Breast epithelium (tissue), 4 donors: ENCODE data around the gene CCDC116. TPM values are rescaled to one million over a fixed set of nuclear protein-coding genes. Genes with fewer than 3 reads are reported as not detected.
A peak's percentile ranks its signal among the peaks of the same experiment; 100 is the strongest.

Experiments
- DNase-seq, 2 donors: peaks; one replicate each; pipeline ENCODE4 v3.0.0-alpha.2; 2019; ENCODE audit warnings: low spot score in 2 of 2
- H3K27ac ChIP-seq, 2 donors: fragments of 200-600 bp; sonication (generic) in 1 of 2; one replicate each; pipeline ENCODE4 v1.5.1; 2016 to 2019; ENCODE audit warnings: mild to moderate bottlenecking in 1 of 2
- H3K27me3 ChIP-seq, 2 donors: fragments of 200-600 bp; sonication (generic) in 1 of 2; one replicate each; pipeline versions ENCODE4 v1.5.1 to v1.6.0; 2017 to 2019; ENCODE audit warnings: control low read depth in 1 of 2, mild to moderate bottlenecking in 1 of 2
- H3K36me3 ChIP-seq: fragments of 200-600 bp; one replicate; pipeline ENCODE4 v1.5.1; 2019
- H3K4me1 ChIP-seq, 2 donors: fragments of 200-600 bp; sonication (generic); one replicate each; pipeline ENCODE4 v1.5.1; 2016 to 2019; ENCODE audit warnings: control low read depth in 1 of 2
- H3K4me3 ChIP-seq, 3 donors: fragments of 200-600 bp; sonication (generic); 1 replicate in 2 of 3; 2 replicates in 1 of 3; pipeline ENCODE4 v1.5.1; 2016 to 2019; ENCODE audit warnings: mild to moderate bottlenecking in 3 of 3, moderate library complexity in 2 of 3
- H3K9me3 ChIP-seq, 2 donors: fragments of 200-600 bp; sonication (generic) in 1 of 2; one replicate each; pipeline ENCODE4 v1.5.1; 2016 to 2019; ENCODE audit warnings: control low read depth in 1 of 2
- CTCF ChIP-seq, 3 donors: fragments of 450-650 bp; IDR thresholded peaks; one replicate each; pipeline ENCODE4 v1.5.1; 2016 to 2017; ENCODE audit warnings: antibody characterized with exemption in 3 of 3, mild to moderate bottlenecking in 3 of 3, moderate library complexity in 3 of 3
- POLR2A ChIP-seq: fragments of 450-650 bp; IDR thresholded peaks from one replicate; pipeline ENCODE4 v1.6.1; 2016; ENCODE audit warnings: antibody characterized with exemption, mild to moderate bottlenecking, moderate library complexity
- POLR2AphosphoS5 ChIP-seq, 3 donors: sonication (generic); formaldehyde crosslinking; IDR thresholded peaks; one replicate each; pipeline ENCODE4 v1.6.1; 2017; ENCODE audit warnings: antibody characterized with exemption in 3 of 3
- intact Hi-C: fragments of 100-400 bp; cut with DNase I; formaldehyde crosslinking; loops from one replicate; pipeline ENCODE4 v1.15.1; 2023; ENCODE audit warnings: low total_unique reads
- total RNA-seq, 3 donors: library from RNA; depleted of rRNA; stranded (reverse); fragments of >200 nt; gene quantifications; one replicate each; pipeline ENCODE4 v1.1.0, GENCODE V29; 2016

CCDC116 gene
- total RNA-seq, 3 donors from 2014 or later: 0.15 to 0.33 TPM; not detected in 1

- Histone ChIP-seq H3K4me1 (peaks cover 0 to 7% of the 10 kb centered on the region in 2 donors), H3K27ac (no peak overlapping the region), H3K4me3 (peak overlapping the region; percentile 50 to 91 (median 58)), H3K36me3 (no peaks in the 10 kb centered on the region), H3K9me3 (no peaks in the 10 kb centered on the region), H3K27me3 (no peaks in the 10 kb centered on the region)
- intact Hi-C loops: no loop called here
- DNase-seq: no peak
- TF ChIP-seq CTCF (IDR thresholded peaks at IDR 0.05) (no peak), POLR2AphosphoS5 (IDR thresholded peaks at IDR 0.05) (no peak), POLR2A (no peak)
Observed at GRCh38 chr22:21651521-21652009, 19.0 kb downstream of the CCDC116 start.

- Histone ChIP-seq H3K36me3 (no peaks in the 10 kb centered on the region), H3K4me3 (peak overlapping the region; percentile 50 to 91 (median 58)), H3K9me3 (no peaks in the 10 kb centered on the region), H3K27me3 (no peaks in the 10 kb centered on the region), H3K27ac (no peak overlapping the region), H3K4me1 (peaks cover 0 to 7% of the 10 kb centered on the region in 2 donors)
- intact Hi-C loops: no loop called here
- DNase-seq: peak; percentile 85 to 89
- TF ChIP-seq CTCF (IDR thresholded peaks at IDR 0.05) (no peak), POLR2AphosphoS5 (IDR thresholded peaks at IDR 0.05) (peak in 1 of 3 donors; percentile 19)
Observed at GRCh38 chr22:21652010-21652546, 19.5 kb downstream of the CCDC116 start.

- Histone ChIP-seq H3K4me1 (peaks cover 0 to 7% of the 10 kb centered on the region in 2 donors), H3K27ac (no peak overlapping the region), H3K27me3 (no peaks in the 10 kb centered on the region), H3K9me3 (no peaks in the 10 kb centered on the region), H3K4me3 (peak overlapping the region; percentile 50 to 91 (median 58)), H3K36me3 (no peaks in the 10 kb centered on the region)
- intact Hi-C loops: no loop called here
- TF ChIP-seq CTCF (IDR thresholded peaks at IDR 0.05) (no peak), POLR2A (no peak)
- DNase-seq: no peak
Observed at GRCh38 chr22:21652547-21653545, 20.3 kb downstream of the CCDC116 start.

GRCh38 chr22:21657020-21657359 is 24.4 kb downstream of the CCDC116 start:
- H3K36me3 ChIP-seq: no peaks in the 10 kb centered on the region
- TF ChIP-seq POLR2A (no peak), POLR2AphosphoS5 (IDR thresholded peaks at IDR 0.05) (no peak), CTCF (IDR thresholded peaks at IDR 0.05) (no peak)
- H3K4me3 ChIP-seq: peak overlapping the region; percentile 51 to 74 (median 65)
- no peaks in the 10 kb centered on the region for H3K9me3 ChIP-seq
- DNase-seq: no peak
- no peaks in the 10 kb centered on the region for H3K4me1 ChIP-seq
- intact Hi-C loops: no loop called here
- H3K27me3 ChIP-seq: no peaks in the 10 kb centered on the region
- no peak overlapping the region for H3K27ac ChIP-seq
